HCT116 (cell line): Measurements from ENCODE around the gene UBE2Q2. TPM values are rescaled to one million over a fixed set of nuclear protein-coding genes. Genes with fewer than 3 reads are reported as not detected.

Experiments
- ATAC-seq: fragments of 200-7000 bp; cut with Tn5 transposase; 2 replicates; pipeline ENCODE4 v1.9.1; 2020; ENCODE audit warnings: mild to moderate bottlenecking, moderate library complexity
- BruUV-seq: library from RNA; stranded (reverse); fragments of 400-500 nt; replicated peaks from 2 replicates; lab custom pipeline; 2021; lab: Mats Ljungman, UMichigan
- CTCF ChIA-PET: fragments of 300-600 bp; sonication (Branson Sonifier 250); formaldehyde crosslinking; loops from one replicate; lab custom pipeline; 2021; ENCODE audit warnings: antibody characterized with exemption; lab: Charles Lee
- POLR2A ChIA-PET: fragments of 300-600, 350-600 bp; sonication (Branson Sonifier 250); formaldehyde crosslinking; loops from one replicate; lab custom pipeline; 2021; ENCODE audit warnings: antibody characterized with exemption; lab: Charles Lee
- RAD21 ChIA-PET, 2 experiments: fragments of 300-600 bp; sonication (Branson Sonifier 250); formaldehyde crosslinking; loops; one replicate each; lab custom pipeline; 2023; ENCODE audit warnings: low total read pairs in 2 of 2; ENCODE audit not compliant: uncharacterized antibody in 2 of 2, unreplicated experiment in 2 of 2, low non-redundant PET in 1 of 2; lab: Charles Lee
- DNase-seq: peaks from one replicate; pipeline ENCODE4 v3.0.0-alpha.2; 2010; ENCODE audit warnings: low read depth, low spot score
- H2AFZ ChIP-seq: fragments of 200-600 bp; shearing (Covaris generic), sonication (generic); 2 replicates; pipeline ENCODE4 v1.6.1; 2017; ENCODE audit warnings: low read depth, mixed run types, mixed read lengths, antibody characterized with exemption, low read length; ENCODE audit not compliant: poor library complexity, severe bottlenecking
- H3K27ac ChIP-seq: 2 replicates; pipeline ENCODE4 v1.5.1; 2012; ENCODE audit warnings: low read depth, low read length
- H3K27me3 ChIP-seq: fragments of 200-600 bp; sonication (generic); 2 replicates; pipeline ENCODE4 v1.6.1; 2016; ENCODE audit warnings: mixed run types, low read length, mixed read lengths; ENCODE audit not compliant: insufficient read depth
- H3K36me3 ChIP-seq, 2 experiments: fragments of 200-500 bp in 1 of 2; fragments of 200-600 bp in 1 of 2; sonication (Bioruptor generic) in 1 of 2; sonication (generic) in 1 of 2; 2 replicates each; pipeline versions ENCODE4 v1.5.1 to v1.6.1; 2014 to 2016; ENCODE audit warnings: low read length in 2 of 2, inconsistent platforms in 1 of 2, mixed read lengths in 1 of 2, mixed run types in 1 of 2; ENCODE audit not compliant: insufficient read depth in 2 of 2, control insufficient read depth in 1 of 2
- H3K4me1 ChIP-seq, 2 experiments: fragments of 200-600 bp in 1 of 2; sonication (generic) in 1 of 2; 2 replicates each; pipeline versions ENCODE4 v1.5.1 to v1.6.1; 2012 to 2017; ENCODE audit warnings: low read length in 2 of 2, inconsistent platforms in 1 of 2, mild to moderate bottlenecking in 1 of 2, mixed read lengths in 1 of 2, mixed run types in 1 of 2, moderate library complexity in 1 of 2; ENCODE audit not compliant: insufficient read depth in 2 of 2, control insufficient read depth in 1 of 2
- H3K4me2 ChIP-seq: fragments of 200-600 bp; sonication (generic); 2 replicates; pipeline ENCODE4 v1.6.1; 2017; ENCODE audit warnings: mixed run types, low read length, mixed read lengths
- H3K4me3 ChIP-seq, 2 experiments: fragments of 200-600 bp in 1 of 2; sonication (generic) in 1 of 2; replicated peaks in 1 of 2; 2 replicates each; pipeline ENCODE4 v1.5.1; 2011 to 2016; ENCODE audit warnings: low read length in 2 of 2, control low read depth in 1 of 2, low read depth in 1 of 2, mild to moderate bottlenecking in 1 of 2, mixed read lengths in 1 of 2, mixed run types in 1 of 2
- H3K79me2 ChIP-seq: fragments of 200-600 bp; sonication (generic); 2 replicates; pipeline ENCODE4 v1.6.1; 2017; ENCODE audit warnings: mild to moderate bottlenecking, mixed run types, low read length, moderate library complexity, mixed read lengths; ENCODE audit not compliant: insufficient read depth
- H3K9ac ChIP-seq: fragments of 200-600 bp; sonication (generic); 2 replicates; pipeline ENCODE4 v1.6.1; 2016; ENCODE audit warnings: low read length, mixed read lengths
- H3K9me2 ChIP-seq: fragments of 200-600 bp; sonication (generic), shearing (Covaris generic); 2 replicates; pipeline ENCODE4 v1.6.1; 2017; ENCODE audit warnings: mixed run types, mild to moderate bottlenecking, moderate library complexity; ENCODE audit not compliant: insufficient read depth
- H3K9me3 ChIP-seq, 2 experiments: fragments of 200-500 bp in 1 of 2; fragments of 200-600 bp in 1 of 2; sonication (Bioruptor generic) in 1 of 2; sonication (generic) in 1 of 2; 2 replicates each; pipeline ENCODE4 v1.6.1; 2014 to 2017; ENCODE audit warnings: low read length in 2 of 2, mixed read lengths in 2 of 2, inconsistent platforms in 1 of 2, low read depth in 1 of 2, mild to moderate bottlenecking in 1 of 2, mixed run types in 1 of 2, moderate library complexity in 1 of 2; ENCODE audit not compliant: control insufficient read depth in 1 of 2, insufficient read depth in 1 of 2
- H4K20me1 ChIP-seq: fragments of 200-600 bp; sonication (generic), shearing (Covaris generic); 2 replicates; pipeline ENCODE4 v1.6.1; 2017; ENCODE audit warnings: mixed run types, mild to moderate bottlenecking, moderate library complexity; ENCODE audit not compliant: insufficient read depth
- ATF3 ChIP-seq: IDR thresholded peaks from 2 replicates; pipeline ENCODE4 v1.6.1; 2012
- CEBPB ChIP-seq: IDR thresholded peaks from 2 replicates; pipeline ENCODE4 v1.6.1; 2012; ENCODE audit warnings: low read depth
- FOSL1 ChIP-seq: IDR thresholded peaks from 2 replicates; pipeline ENCODE4 v1.6.1; 2012; ENCODE audit warnings: low read depth
- JUND ChIP-seq: IDR thresholded peaks from 2 replicates; pipeline ENCODE4 v1.6.1; 2012
- SIN3A ChIP-seq: IDR thresholded peaks from 2 replicates; pipeline ENCODE4 v1.6.1; 2012; ENCODE audit warnings: low read depth
- ZBTB33 ChIP-seq: IDR thresholded peaks from 2 replicates; pipeline ENCODE4 v1.6.1; 2011; ENCODE audit warnings: mild to moderate bottlenecking, low read length, moderate library complexity; ENCODE audit not compliant: insufficient replicate concordance; ENCODE audit errors: extremely low read depth
- ZFX ChIP-seq: fragments of 450-650 bp; IDR thresholded peaks from 2 replicates; pipeline ENCODE4 v1.6.1; 2017
- intact Hi-C: fragments of 100-400 bp; cut with micrococcal nuclease; formaldehyde crosslinking; loops from 2 replicates; pipeline ENCODE4 v1.10.0; 2022
- total RNA-seq: library from RNA; stranded (reverse); gene quantifications from one replicate; pipeline ENCODE4 v1.2.1, GENCODE V29; 2021; ENCODE audit not compliant: unreplicated experiment

The UBE2Q2 gene
- total RNA-seq, 1 experiment from 2014 or later: 12.3 TPM

GRCh38 chr15:75835990-75836958 lies 7.0 kb upstream of the UBE2Q2 start:
- Histone ChIP-seq H3K9ac (no peak overlapping the region), H3K4me2 (0 out of 2 replicates have a peak overlapping the region, but pooled peaks have one; percentile 8), H3K4me1 (peaks cover 0 to 12% of the 10 kb centered on the region in 2 experiments; a peak in 2 of 4 replicates), H3K79me2 (no peaks in the 10 kb centered on the region), H4K20me1 (no peaks in the 10 kb centered on the region), H3K27ac (no peak overlapping the region), H3K27me3 (no peaks in the 10 kb centered on the region), H3K9me3 (no peaks in the 10 kb centered on the region), H3K9me2 (no peaks in the 10 kb centered on the region), H3K4me3 (no peak overlapping the region), H3K36me3 (no peaks in the 10 kb centered on the region), H2AFZ (peak overlapping the region; percentile 86)
- no TSS peak for BruUV-seq
- intact Hi-C loops: no loop called here
- CTCF ChIA-PET: no interaction called here
- TF ChIP-seq ATF3 (no peak), JUND (no peak), SIN3A (no peak), CEBPB (no peak), ZFX (no peak), FOSL1 (no peak), ZBTB33 (no peak)
- RAD21 ChIA-PET: no interaction called here
- POLR2A ChIA-PET: no interaction called here
- DNase-seq (no peak), ATAC-seq (no peak)
